Natural killer cell (primary cell): Measurements from ENCODE around the gene C19orf85. TPM values are rescaled to one million over a fixed set of nuclear protein-coding genes. Genes with fewer than 3 reads are reported as not detected.

ENCODE experiments used
- ATAC-seq, 3 donors: fragments of 150-1000 bp in 2 of 3; fragments of 200-7000 bp in 1 of 3; cut with Tn5 transposase; 1 replicate in 1 of 3; 2 replicates in 2 of 3; pipeline ENCODE4 v1.10.0; 2021; ENCODE audit warnings: mild to moderate bottlenecking in 2 of 3, moderate library complexity in 2 of 3
- DNase-seq, 2 donors: peaks; one replicate each; pipeline versions ENCODE4 v3.0.0 to v3.0.0-alpha.2; 2013 to 2021; ENCODE audit warnings: mixed read lengths in 1 of 2
- H3K27ac ChIP-seq: one replicate; pipeline ENCODE4 v1.5.1; 2013; ENCODE audit warnings: mild to moderate bottlenecking, low read length
- H3K27me3 ChIP-seq: one replicate; pipeline ENCODE4 v1.6.1; 2013; ENCODE audit warnings: low read length; ENCODE audit not compliant: control insufficient read depth, insufficient read depth
- H3K36me3 ChIP-seq: one replicate; pipeline ENCODE4 v1.6.1; 2013; ENCODE audit warnings: low read length; ENCODE audit not compliant: control insufficient read depth, insufficient read depth
- H3K4me1 ChIP-seq: one replicate; pipeline ENCODE4 v1.6.1; 2013; ENCODE audit warnings: low read length; ENCODE audit not compliant: control insufficient read depth, insufficient read depth
- H3K4me3 ChIP-seq: one replicate; pipeline ENCODE4 v1.5.1; 2013; ENCODE audit warnings: low read length
- H3K9me3 ChIP-seq: one replicate; pipeline ENCODE4 v1.6.1; 2013; ENCODE audit warnings: low read length; ENCODE audit not compliant: control insufficient read depth, insufficient read depth
- H3K27ac Mint-ChIP-seq, 2 donors: one replicate each; pipeline ENCODE4 v1.8.0; 2022; ENCODE audit warnings: mild to moderate bottlenecking in 2 of 2, mixed read lengths in 2 of 2, moderate library complexity in 1 of 2
- H3K27me3 Mint-ChIP-seq, 2 donors: one replicate each; pipeline ENCODE4 v1.8.0; 2022; ENCODE audit warnings: low read depth in 2 of 2, mixed read lengths in 2 of 2
- H3K36me3 Mint-ChIP-seq: one replicate; pipeline ENCODE4 v1.8.0; 2022; ENCODE audit warnings: mixed read lengths
- H3K4me1 Mint-ChIP-seq, 2 donors: one replicate each; pipeline ENCODE4 v1.8.0; 2022; ENCODE audit warnings: mixed read lengths in 2 of 2
- H3K4me3 Mint-ChIP-seq: one replicate; pipeline ENCODE4 v1.8.0; 2022; ENCODE audit warnings: mild to moderate bottlenecking, moderate library complexity, mixed read lengths
- H3K9me3 Mint-ChIP-seq, 2 donors: one replicate each; pipeline ENCODE4 v1.8.0; 2022; ENCODE audit warnings: mixed read lengths in 2 of 2
- CTCF ChIP-seq: fragments of 200-600 bp; IDR thresholded peaks from one replicate; pipeline ENCODE4 v1.8.0; 2022; ENCODE audit warnings: antibody characterized with exemption
- WGBS: methylation state at CpG from one replicate; pipeline ENCODE4 v1.1.7; 2013; ENCODE audit warnings: missing lambda C conversion rate; ENCODE audit not compliant: insufficient coverage; 5-methylcytosine and 5-hydroxymethylcytosine counted together
- intact Hi-C: fragments of 100-400 bp; cut with micrococcal nuclease; formaldehyde crosslinking; loops from one replicate; pipeline ENCODE4 v1.14.2; 2022
- total RNA-seq, 4 donors: library from RNA; stranded (reverse); fragments of 120-200 nt in 1 of 4; gene quantifications; one replicate each; pipeline versions ENCODE4 v1.2.3 to v1.2.4, GENCODE V29; 2013 to 2022

The C19orf85 gene
- total RNA-seq, 3 donors from 2014 or later (not counting 1 experiment from before 2014, with no cell fraction given) = not detected

- WGBS = 95% methylated on average over 18 of the region's 19 CpGs
- ATAC-seq = no peak
- Histone ChIP-seq H3K27me3 (no peaks in the 10 kb centered on the region), H3K9me3 (no peaks in the 10 kb centered on the region), H3K27ac (no peak overlapping the region), H3K4me3 (no peak overlapping the region), H3K4me1 (peaks cover 20% of the 10 kb centered on the region), H3K36me3 (no peaks in the 10 kb centered on the region)
- intact Hi-C loops = no loop called here
- TF ChIP-seq CTCF = no peak
- Mint-ChIP-seq H3K9me3 (no peaks in the 10 kb centered on the region), H3K4me1 (peaks cover 26 to 31% of the 10 kb centered on the region in 2 donors), H3K36me3 (no peaks in the 10 kb centered on the region), H3K4me3 (no peak overlapping the region), H3K27me3 (no peaks in the 10 kb centered on the region), H3K27ac (no peak overlapping the region)
- no peak for DNase-seq
Observed at GRCh38 chr19:55474269-55475265, 10.0 kb upstream of the C19orf85 start.

GRCh38 chr19:55473225-55474012 is 8.9 kb upstream of the C19orf85 start:
- DNase-seq (no peak), ATAC-seq (no peak)
- intact Hi-C loops = no loop called here
- no peaks in the 10 kb centered on the region for H3K9me3 Mint-ChIP-seq
- Histone ChIP-seq H3K9me3 (no peaks in the 10 kb centered on the region), H3K27me3 (no peaks in the 10 kb centered on the region), H3K36me3 (no peaks in the 10 kb centered on the region), H3K4me3 (no peak overlapping the region), H3K4me1 (peaks cover 20% of the 10 kb centered on the region), H3K27ac (no peak overlapping the region)
- peaks cover 14 to 20% of the 10 kb centered on the region in 2 donors for H3K4me1 Mint-ChIP-seq
- H3K4me3 Mint-ChIP-seq = no peak overlapping the region
- no peaks in the 10 kb centered on the region for H3K36me3 Mint-ChIP-seq
- no peak for TF ChIP-seq CTCF
- no peaks in the 10 kb centered on the region for H3K27me3 Mint-ChIP-seq
- H3K27ac Mint-ChIP-seq = no peak overlapping the region
- WGBS = 91% methylated on average over 14 of the region's 16 CpGs

GRCh38 chr19:55472463-55472862 is 7.9 kb upstream of the C19orf85 start:
- H3K27ac ChIP-seq = no peak overlapping the region
- DNase-seq = no peak
- Mint-ChIP-seq H3K4me3 (no peak overlapping the region), H3K4me1 (peaks cover 5 to 15% of the 10 kb centered on the region in 2 donors), H3K9me3 (no peaks in the 10 kb centered on the region), H3K36me3 (no peaks in the 10 kb centered on the region), H3K27me3 (no peaks in the 10 kb centered on the region), H3K27ac (no peak overlapping the region)
- H3K36me3 ChIP-seq = no peaks in the 10 kb centered on the region
- no peaks in the 10 kb centered on the region for H3K9me3 ChIP-seq
- no peak for TF ChIP-seq CTCF
- no peaks in the 10 kb centered on the region for H3K27me3 ChIP-seq
- H3K4me1 ChIP-seq = peaks cover 18% of the 10 kb centered on the region
- ATAC-seq = no peak
- no peak overlapping the region for H3K4me3 ChIP-seq
- WGBS = 96% methylated on average over 8 of the region's 8 CpGs
- intact Hi-C loops = no loop called here
